Activated CD4-positive, alpha-beta T cell treated with anti-CD3 and anti-CD28 coated beads for 4 hours (primary cell): ENCODE measurements around the gene USP17L30.
"Not testable (repeated sequence)": the region's sequence is repeated elsewhere in the genome, so short reads cannot be mapped to it uniquely, and the experiment has no call there.

Experiments
- DNase-seq, 2 donors: peaks; one replicate each; pipeline ENCODE4 v3.0.0-alpha.2; 2020

The USP17L30 gene, protein sequence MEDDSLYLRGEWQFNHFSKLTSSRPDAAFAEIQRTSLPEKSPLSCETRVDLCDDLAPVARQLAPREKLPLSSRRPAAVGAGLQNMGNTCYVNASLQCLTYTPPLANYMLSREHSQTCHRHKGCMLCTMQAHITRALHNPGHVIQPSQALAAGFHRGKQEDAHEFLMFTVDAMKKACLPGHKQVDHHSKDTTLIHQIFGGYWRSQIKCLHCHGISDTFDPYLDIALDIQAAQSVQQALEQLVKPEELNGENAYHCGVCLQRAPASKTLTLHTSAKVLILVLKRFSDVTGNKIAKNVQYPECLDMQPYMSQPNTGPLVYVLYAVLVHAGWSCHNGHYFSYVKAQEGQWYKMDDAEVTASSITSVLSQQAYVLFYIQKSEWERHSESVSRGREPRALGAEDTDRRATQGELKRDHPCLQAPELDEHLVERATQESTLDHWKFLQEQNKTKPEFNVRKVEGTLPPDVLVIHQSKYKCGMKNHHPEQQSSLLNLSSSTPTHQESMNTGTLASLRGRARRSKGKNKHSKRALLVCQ

DNA sequence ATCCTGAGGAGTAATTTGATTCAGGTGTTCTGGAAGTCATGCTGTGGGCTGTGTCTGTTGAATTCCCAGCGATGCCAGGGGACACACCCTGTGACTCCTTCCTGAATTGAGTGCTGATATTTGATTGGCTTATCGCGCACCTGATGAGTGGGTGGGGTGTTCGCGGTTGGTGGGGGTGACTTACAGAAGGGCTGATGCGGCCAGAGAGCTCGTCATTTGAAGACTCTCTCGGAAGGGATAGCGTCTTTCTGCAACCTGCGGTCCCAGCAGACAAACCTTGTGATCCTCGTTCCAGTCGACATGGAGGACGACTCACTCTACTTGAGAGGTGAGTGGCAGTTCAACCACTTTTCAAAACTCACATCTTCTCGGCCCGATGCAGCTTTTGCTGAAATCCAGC is at the start of gene USP17L30:
Gene USP17L30 (plus strand): TSS at position 301 of the 400 bp plus-strand sequence. CDS start 0 bp downstream, at position 301.
- not testable (repeated sequence) for DNase-seq

DNA sequence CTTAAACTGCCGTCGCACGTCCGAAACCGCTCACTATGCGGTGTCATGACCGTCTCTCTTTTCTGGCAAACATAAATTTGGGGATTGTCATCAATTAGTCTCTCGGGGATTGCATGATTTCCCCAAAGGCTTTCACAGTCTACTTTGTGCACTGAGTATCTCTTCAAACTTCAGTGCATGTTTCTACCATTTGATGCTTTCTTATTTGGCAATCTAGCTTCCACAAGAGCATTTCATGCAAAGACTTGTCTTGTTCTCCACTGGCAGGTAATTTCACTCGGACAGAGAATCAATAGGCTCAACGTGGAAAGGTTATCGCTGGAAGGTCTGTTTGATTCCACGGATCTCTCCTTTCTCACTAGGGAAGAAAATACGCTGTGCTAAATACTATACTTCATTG is 38.7 kb upstream of the USP17L30 start:
- DNase-seq = not testable (repeated sequence)

DNA sequence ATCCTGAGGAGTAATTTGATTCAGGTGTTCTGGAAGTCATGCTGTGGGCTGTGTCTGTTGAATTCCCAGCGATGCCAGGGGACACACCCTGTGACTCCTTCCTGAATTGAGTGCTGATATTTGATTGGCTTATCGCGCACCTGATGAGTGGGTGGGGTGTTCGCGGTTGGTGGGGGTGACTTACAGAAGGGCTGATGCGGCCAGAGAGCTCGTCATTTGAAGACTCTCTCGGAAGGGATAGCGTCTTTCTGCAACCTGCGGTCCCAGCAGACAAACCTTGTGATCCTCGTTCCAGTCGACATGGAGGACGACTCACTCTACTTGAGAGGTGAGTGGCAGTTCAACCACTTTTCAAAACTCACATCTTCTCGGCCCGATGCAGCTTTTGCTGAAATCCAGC is 38.1 kb upstream of the USP17L30 start, which contains the start of gene USP17L24:
Gene USP17L24 (plus strand): TSS at position 301 of the 400 bp plus-strand sequence. CDS start 0 bp downstream, at position 301.
- DNase-seq = not testable (repeated sequence)

DNA sequence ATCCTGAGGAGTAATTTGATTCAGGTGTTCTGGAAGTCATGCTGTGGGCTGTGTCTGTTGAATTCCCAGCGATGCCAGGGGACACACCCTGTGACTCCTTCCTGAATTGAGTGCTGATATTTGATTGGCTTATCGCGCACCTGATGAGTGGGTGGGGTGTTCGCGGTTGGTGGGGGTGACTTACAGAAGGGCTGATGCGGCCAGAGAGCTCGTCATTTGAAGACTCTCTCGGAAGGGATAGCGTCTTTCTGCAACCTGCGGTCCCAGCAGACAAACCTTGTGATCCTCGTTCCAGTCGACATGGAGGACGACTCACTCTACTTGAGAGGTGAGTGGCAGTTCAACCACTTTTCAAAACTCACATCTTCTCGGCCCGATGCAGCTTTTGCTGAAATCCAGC is 33.3 kb upstream of the USP17L30 start, which contains the start of gene USP17L25:
Gene USP17L25 (plus strand): TSS at position 301 of the 400 bp plus-strand sequence. CDS start 0 bp downstream, at position 301.
- DNase-seq = not testable (repeated sequence)

DNA sequence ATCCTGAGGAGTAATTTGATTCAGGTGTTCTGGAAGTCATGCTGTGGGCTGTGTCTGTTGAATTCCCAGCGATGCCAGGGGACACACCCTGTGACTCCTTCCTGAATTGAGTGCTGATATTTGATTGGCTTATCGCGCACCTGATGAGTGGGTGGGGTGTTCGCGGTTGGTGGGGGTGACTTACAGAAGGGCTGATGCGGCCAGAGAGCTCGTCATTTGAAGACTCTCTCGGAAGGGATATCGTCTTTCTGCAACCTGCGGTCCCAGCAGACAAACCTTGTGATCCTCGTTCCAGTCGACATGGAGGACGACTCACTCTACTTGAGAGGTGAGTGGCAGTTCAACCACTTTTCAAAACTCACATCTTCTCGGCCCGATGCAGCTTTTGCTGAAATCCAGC is 28.6 kb upstream of the USP17L30 start, which contains the start of gene USP17L26:
Gene USP17L26 (plus strand): TSS at position 301 of the 400 bp plus-strand sequence. CDS start 0 bp downstream, at position 301.
- DNase-seq = not testable (repeated sequence)

DNA sequence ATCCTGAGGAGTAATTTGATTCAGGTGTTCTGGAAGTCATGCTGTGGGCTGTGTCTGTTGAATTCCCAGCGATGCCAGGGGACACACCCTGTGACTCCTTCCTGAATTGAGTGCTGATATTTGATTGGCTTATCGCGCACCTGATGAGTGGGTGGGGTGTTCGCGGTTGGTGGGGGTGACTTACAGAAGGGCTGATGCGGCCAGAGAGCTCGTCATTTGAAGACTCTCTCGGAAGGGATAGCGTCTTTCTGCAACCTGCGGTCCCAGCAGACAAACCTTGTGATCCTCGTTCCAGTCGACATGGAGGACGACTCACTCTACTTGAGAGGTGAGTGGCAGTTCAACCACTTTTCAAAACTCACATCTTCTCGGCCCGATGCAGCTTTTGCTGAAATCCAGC is 23.8 kb upstream of the USP17L30 start, which contains the start of gene USP17L5:
Gene USP17L5 (plus strand): TSS at position 301 of the 400 bp plus-strand sequence. CDS start 0 bp downstream, at position 301.
- not testable (repeated sequence) for DNase-seq

DNA sequence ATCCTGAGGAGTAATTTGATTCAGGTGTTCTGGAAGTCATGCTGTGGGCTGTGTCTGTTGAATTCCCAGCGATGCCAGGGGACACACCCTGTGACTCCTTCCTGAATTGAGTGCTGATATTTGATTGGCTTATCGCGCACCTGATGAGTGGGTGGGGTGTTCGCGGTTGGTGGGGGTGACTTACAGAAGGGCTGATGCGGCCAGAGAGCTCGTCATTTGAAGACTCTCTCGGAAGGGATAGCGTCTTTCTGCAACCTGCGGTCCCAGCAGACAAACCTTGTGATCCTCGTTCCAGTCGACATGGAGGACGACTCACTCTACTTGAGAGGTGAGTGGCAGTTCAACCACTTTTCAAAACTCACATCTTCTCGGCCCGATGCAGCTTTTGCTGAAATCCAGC is 19.1 kb upstream of the USP17L30 start, which contains the start of gene USP17L27:
Gene USP17L27 (plus strand): TSS at position 301 of the 400 bp plus-strand sequence. CDS start 0 bp downstream, at position 301.
- not testable (repeated sequence) for DNase-seq

DNA sequence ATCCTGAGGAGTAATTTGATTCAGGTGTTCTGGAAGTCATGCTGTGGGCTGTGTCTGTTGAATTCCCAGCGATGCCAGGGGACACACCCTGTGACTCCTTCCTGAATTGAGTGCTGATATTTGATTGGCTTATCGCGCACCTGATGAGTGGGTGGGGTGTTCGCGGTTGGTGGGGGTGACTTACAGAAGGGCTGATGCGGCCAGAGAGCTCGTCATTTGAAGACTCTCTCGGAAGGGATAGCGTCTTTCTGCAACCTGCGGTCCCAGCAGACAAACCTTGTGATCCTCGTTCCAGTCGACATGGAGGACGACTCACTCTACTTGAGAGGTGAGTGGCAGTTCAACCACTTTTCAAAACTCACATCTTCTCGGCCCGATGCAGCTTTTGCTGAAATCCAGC is 14.3 kb upstream of the USP17L30 start, which contains the start of gene USP17L28:
Gene USP17L28 (plus strand): TSS at position 301 of the 400 bp plus-strand sequence. CDS start 0 bp downstream, at position 301.
- not testable (repeated sequence) for DNase-seq

DNA sequence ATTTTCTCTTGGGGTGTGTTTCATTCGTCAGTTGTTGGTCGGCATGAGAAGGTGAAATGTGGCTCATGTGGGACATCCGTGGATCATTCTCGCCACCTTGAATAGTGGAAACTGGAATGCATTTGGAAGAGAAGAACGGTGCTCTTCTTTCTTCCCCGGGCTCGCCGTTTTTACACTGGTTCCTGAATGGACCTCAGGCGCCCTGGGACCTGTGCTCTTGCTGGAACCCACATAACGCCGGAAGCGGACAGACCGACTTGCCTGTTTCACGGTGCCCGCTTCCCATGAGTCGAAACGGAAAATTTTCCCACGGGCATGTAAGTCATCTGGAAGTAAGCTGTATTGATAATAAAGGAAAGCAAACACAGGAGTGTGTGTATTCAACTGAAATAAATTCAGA is 12.1 kb upstream of the USP17L30 start:
- not testable (repeated sequence) for DNase-seq

DNA sequence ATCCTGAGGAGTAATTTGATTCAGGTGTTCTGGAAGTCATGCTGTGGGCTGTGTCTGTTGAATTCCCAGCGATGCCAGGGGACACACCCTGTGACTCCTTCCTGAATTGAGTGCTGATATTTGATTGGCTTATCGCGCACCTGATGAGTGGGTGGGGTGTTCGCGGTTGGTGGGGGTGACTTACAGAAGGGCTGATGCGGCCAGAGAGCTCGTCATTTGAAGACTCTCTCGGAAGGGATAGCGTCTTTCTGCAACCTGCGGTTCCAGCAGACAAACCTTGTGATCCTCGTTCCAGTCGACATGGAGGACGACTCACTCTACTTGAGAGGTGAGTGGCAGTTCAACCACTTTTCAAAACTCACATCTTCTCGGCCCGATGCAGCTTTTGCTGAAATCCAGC is 9.6 kb upstream of the USP17L30 start, which contains the start of gene USP17L29:
Gene USP17L29 (plus strand): TSS at position 301 of the 400 bp plus-strand sequence. CDS start 0 bp downstream, at position 301.
- DNase-seq = not testable (repeated sequence)

DNA sequence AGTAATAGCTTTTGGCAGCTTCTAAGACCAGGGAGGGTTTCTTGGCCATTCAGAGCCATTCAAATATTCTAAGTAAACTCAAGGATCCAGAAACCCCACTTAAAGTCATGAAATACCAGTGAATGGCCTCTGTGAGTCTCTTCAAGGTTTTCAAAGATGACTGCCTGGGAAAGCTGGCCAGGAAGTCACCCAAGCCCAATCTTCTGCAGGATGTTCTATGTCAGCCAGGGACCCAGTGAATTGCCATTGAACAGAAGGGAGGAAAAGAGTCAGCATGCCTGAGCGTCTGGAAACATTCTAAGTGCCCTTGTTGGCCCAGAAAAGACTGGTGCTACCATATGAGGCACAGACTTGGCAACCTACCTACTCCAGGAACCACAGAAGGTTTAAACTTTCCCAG is 17.0 kb downstream of the USP17L30 start:
- DNase-seq = not testable (repeated sequence)

DNA sequence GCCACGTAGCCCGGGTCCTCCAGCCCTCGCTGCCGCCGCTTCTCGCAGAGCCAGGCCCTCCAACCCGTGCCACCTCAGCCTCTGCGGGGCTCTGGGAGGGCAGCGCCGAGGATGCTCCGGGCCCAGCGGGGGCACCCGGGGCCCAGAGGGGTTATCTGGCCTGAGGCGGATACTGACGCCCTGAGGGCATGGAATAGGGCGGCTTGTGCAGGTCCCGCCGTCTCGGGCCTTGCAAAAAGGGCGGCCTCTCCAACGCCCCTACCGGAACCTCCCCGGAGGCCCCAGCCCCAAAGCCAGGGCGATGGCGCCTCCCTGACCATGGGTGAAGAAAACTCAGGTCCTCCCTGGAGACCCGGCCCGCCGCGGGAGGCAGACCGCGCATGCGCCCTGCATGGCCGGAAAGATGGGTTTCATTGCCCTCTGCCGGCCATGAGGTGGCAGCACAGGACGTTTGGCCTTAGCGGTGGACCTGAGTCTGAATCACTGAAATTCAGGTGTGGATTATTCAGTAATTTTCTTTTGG is 18.1 kb downstream of the USP17L30 start:
- DNase-seq = peak; percentile 12 to 57

DNA sequence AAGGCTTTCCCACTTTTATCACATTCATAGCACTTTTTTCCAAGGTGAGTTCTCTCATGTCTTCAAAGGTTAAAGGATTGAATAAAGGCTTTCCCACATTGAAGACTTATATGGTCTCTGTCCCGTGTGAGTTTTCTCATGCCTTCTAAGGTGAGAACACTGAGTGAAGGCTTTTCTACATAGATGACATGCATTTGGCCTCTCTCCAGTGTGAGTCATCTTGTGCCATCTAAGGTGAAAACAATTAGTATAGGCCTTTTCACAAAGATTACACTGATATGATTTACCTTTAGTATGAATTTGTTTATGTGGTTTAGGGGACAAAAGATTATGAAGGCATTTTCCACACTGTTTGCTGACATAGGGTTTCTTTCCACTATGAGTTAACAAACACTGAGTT is 21.2 kb downstream of the USP17L30 start:
- no peak for DNase-seq

DNA sequence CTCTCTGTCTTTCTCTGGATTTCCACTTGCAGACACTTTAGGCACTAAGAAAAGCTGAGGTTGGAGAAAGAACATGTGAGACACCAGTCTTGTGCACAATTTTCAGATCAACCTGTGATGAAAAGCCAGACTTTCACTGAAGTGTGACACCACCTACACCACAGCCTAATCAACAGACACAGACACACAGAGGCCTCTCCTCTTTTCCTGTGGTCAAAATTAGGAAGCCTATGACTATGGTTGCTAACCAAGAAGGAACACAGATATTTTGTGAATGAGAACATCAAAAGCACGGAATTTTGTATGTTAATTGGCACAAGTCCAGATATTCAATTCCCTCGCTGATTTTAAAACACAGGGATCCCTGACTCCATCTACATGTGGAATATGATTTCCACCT is 26.1 kb downstream of the USP17L30 start:
- not testable (repeated sequence) for DNase-seq

DNA sequence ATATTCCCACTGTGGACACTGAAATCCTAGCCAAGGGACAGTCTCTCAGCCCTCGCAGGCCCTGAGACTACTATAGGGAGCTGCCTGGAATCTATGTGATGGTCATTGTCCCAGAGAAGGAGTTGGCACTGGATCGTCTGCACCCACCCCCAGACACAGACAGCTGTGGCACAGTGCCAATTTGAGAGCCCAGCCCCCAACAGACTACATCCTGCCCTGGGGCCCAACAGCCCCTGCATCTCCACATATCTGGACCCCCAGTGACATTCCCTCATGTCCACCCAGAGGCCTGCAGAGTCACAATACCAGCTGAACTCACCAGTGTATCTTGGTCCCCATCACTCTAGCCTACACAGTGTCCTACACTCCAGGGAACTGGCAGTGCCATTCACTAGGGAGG is 42.8 kb downstream of the USP17L30 start:
- DNase-seq = not testable (repeated sequence)

DNA sequence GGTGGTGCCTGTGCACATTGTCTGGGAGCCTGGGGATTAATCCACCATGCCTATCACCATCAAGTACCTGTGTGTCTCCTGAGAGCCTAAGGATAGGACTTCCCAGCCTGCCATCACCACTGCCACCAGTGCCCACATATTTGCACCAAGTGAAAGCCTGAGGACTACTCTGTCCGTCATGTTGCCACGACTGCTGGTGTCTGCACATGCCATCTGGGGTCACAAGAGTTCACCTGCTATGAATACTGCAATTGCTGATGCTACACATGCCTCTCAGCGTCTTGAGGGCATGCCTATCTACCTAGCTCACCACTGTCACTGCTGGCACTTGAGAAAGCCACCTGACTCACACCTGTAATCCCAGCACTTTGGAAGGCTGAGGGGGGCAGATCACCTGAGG is 43.6 kb downstream of the USP17L30 start:
- DNase-seq = not testable (repeated sequence)

DNA sequence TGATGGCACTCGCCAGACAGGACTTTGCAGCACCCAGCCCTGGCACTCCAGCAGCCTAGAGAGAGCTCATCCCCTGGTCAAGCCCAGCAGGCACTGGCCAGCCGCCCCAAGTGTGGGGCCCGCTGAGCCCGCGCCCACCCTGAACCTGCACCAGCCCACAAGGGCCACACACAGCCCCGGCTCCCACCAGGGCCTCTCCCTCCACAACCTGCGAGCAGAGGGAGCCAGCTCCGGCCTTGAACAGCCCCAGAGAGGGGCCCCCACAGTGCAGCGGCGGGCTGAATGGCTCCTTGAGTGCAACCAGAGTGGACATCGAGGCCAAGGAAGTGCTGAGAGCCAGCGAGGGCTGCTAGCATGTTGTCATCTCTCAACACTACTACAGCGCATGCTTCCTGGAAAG is 46.9 kb downstream of the USP17L30 start:
- no peak for DNase-seq
